NCI-H446 treated with DMSO at 0.1 percent for 48 hours (cell line): Measurements from ENCODE around the gene SCAPER.
"Not testable (repeated sequence)": the region's sequence is repeated elsewhere in the genome, so short reads cannot be mapped to it uniquely, and the experiment has no call there.

Experiments
- DNase-seq: peaks from one replicate; lab custom pipeline; 2025; lab: John Stamatoyannopoulos, UW

The SCAPER gene

DNA sequence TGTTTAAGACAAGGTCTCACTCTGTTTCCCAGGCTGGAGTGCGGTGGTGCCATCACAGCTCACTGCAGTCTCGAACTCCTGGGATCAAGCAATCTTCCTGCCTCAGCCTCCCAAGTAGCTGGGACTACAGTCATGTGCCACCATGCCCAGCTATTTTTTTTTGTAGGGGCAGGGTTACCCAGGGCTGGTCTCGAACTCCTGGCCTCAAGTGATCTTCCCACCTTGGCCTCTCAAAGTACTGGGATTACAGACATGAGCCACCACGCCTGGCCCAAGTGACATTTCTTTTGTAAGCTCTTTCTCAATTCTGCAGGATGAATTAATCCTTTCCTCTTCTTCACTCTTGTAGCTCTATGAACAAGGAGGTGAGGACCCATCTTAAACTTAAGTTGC lies 592.0 kb downstream of the SCAPER start:
- not testable (repeated sequence) for DNase-seq

DNA sequence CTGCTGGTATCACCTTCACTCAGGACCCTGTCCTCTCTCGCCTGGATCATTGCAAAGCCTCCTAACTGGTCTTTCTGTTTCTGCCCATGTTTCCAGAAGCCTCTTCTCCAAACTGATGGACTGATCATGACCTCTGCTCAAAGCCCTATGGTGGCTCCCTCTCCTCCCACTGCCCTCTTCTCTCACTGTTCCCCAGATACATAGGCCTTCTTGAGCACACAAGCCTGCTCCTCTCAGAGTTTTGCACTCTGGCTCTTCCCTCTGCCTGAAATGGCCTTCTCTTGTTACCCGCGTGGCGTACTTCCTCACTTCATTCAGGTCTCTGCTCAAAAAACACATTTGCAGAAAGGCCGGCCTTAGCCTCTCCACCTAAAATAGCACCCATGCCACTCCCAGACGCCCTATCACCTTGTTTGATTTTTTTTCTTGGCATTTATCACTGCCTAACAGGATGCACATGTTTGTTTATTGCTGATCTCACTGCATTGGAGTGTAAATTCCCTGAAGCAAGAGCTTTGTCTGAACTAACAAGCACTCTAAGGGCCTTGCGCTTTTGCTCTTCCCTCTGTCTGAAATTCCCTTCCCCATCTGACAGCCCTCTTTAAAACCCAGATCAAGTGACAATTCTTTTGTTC lies 592.5 kb downstream of the SCAPER start:
- no peak for DNase-seq

DNA sequence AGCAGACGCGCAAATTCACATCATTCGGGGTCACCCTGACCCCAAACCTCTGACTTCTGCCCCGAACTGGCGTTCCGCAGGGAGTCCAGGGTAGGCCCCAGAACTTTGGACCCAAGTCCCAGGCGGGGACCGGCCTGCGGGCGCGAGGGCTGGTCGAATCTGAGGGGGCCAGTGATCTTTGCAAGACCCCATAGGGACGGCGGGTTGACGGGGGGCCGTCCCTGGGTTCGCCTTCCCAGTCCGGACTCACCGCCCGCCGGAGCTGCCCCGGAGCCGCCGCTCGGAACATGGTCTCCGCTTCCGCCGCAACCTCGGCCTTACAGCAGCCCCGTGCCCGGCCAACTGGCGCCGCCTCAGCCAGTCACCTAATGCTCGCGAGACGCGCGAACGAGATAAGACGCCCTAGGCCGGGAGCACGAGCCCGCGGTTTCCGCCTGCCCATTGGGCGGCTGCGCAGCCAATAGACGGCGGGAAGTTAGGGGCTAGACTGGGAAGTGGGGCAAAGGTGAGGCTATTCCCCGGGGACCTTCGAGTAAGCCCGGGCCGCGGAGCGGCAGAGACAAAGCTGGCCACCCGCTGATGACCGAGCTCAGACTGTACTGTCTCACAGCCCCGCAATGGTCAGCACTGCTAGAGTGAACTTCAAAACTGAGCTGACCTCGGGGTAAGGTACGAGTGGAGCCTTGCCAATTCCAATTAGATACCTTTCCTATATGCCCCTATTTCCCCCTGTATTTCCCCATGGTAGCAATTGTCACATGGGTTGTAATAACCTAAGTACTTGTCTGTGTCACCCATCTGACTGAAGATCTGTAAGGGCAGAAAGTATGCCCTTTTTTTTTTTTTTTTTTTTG lies 593.8 kb downstream of the SCAPER start, which contains the start of gene ETFA:
Gene ETFA (minus strand): TSS at position 370 of the 854 bp plus-strand sequence. CDS start 81 bp downstream, at position 289.
- peak; percentile 90 for DNase-seq

DNA sequence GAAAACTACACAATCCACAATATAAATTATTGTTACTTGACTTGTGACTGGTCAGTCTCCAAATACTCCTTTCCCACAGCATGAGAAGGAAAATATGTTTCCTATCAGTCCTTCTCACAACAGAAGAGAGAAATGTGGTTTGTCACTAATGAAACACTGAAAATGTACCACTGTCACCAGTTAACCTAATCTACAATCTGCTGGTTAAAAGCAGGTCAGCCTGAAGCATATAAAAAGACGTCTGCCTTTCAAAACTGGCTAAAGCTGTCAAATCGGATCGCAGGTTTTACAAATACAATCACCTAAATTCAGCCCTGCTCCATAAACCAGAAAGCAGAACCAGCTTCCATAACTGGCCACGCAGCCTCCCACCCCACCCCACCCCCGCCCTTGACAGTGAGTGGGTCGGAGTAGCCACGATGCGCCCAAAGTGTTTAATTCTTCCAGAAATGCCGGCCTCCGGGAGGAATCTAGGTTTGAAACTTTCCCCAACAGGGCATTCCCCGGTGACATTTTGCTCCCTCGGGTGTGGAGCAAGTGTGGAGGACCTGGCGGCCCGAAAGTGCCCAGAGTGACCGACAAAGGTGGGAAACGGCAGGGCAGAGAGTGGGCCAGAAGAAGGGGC lies 594.6 kb downstream of the SCAPER start:
- no peak for DNase-seq

DNA sequence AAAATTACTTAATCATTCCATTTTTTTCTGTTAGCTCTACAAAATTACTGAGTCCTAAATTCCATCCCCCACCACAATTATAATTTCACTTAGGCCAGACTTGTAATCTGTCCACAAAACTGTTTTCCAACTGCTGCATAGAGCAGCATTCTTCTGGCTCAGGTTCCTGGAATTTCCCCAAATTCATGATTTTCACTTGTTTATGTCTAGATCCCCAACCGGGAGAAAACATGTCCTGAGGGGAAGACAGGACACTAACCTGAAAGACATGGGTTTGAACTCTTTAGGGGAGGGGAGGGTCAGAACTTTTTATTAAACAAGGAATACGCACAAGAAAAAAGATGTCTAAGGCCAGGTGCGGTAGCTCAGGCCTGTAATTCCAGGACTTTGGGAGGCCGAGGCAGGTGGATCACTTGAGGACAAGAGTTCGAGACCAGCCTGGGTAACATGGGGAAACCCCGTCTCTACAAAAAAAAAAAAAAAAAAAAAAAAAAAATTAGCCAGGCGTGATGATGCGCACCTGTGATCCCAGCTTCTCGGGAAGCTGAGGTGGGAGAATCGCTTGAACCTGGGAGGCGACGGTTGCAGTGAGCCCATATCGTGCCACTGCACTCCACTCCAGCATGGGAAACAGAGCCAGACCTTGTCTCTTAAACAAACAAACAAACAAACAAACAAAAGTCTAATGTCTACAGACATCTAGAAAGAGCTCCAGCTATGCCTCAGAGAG lies 595.4 kb downstream of the SCAPER start:
- DNase-seq = no peak

DNA sequence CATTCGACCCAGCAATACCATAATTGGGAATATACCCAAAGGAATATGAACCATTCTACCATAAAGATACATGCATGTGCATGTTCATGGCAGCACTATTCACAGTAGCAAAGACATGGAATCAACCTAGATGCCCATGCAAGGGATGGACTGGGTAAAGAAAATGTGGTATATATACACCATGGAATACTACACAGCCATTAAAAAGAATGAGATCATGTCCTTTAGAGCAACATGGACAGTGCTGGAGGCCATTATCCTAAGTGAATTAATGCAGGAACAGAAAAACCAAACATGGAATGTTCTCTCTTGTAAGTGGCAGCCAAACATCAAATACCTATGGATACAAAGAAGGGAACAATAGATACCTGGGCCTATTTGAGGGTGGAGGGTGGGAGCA lies 601.2 kb downstream of the SCAPER start:
- no peak for DNase-seq

DNA sequence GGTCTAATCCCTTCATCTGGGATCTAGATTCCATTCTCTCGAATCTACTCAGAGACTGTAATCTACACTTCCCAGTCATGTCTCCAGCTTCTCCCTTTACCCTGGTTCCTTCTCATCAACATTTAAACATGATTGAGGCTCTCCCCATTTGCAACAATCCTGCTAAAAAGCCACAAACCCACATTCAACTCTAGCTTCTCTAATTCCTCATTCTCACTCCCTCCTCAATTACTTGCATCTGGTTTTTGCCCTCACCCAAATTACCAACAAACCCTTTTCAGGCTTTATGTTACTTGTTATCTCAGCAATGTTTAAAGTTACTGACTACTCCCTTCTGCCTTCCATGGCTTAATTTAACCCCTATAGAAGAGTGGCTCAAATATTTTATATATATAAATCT lies 605.4 kb downstream of the SCAPER start:
- no peak for DNase-seq

DNA sequence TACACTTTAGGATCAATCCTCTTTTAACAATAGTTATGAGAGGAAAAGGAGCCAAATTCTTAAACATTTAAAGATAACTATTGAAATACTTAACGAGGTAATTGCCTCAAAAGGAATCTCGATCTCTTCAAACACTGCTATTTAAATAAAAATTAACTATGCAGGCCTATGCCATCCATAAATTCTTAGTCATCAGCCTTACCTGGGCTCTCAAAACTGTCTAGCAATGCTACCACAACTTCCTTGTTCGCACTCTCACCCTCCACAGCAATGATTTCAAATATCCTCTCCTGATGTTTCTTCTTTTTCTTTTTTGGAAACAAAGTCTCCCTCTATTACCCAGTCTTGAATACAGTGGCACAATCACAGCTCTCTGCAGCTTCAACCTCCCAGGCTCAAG lies 606.2 kb downstream of the SCAPER start:
- no peak for DNase-seq

DNA sequence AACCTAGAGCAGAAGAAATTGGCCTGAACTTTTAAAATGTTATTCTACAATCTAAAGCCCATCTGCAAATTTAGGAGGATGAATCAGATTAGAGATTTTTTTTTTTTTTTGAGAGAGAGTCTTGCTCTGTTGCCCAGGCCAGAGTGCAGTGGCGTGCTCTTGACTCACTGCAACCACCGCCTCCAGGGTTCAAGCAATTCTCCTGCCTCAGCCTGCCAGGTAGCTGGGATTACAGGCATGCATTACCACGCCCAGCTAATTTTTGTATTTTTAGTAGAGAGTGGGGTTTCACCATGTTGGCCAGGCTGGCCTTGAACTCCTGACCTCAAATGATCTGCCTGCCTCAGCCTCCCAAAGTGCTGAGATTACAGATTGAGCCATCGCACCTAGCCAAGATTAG lies 607.2 kb downstream of the SCAPER start:
- DNase-seq = not testable (repeated sequence)
